HepG2 (cell line): ENCODE results near the gene HLA-DOA. TPM values are rescaled to one million over a fixed set of nuclear protein-coding genes. Genes with fewer than 3 reads are reported as not detected.
A peak's percentile ranks its signal among the peaks of the same experiment; 100 is the strongest.

Source experiments
- ASH2L ChIP-seq: fragments of 300-600, 200-600 bp; sonication (generic); IDR thresholded peaks from 2 replicates; pipeline ENCODE4 v1.7.0; 2017; ENCODE audit warnings: low read depth, mild to moderate bottlenecking, moderate library complexity, mixed read lengths, low read length; ENCODE audit not compliant: insufficient read length
- GABPB1 ChIP-seq: IDR thresholded peaks from 2 replicates; pipeline ENCODE4 v1.6.1; 2016; ENCODE audit warnings: mild to moderate bottlenecking, missing genetic modification reagents, moderate library complexity, missing compliant biosample characterization
- NR2C2 ChIP-seq: sonication (generic); formaldehyde crosslinking; IDR thresholded peaks from 2 replicates; pipeline ENCODE4 v1.4.0; 2020; ENCODE audit warnings: missing genetic modification reagents, mild to moderate bottlenecking, moderate library complexity, borderline replicate concordance
- POLR2AphosphoS5 ChIP-seq: IDR thresholded peaks from 2 replicates; pipeline ENCODE4 v1.6.1; 2012; ENCODE audit warnings: low read depth, low read length
- SIN3A ChIP-seq: IDR thresholded peaks from 2 replicates; pipeline ENCODE4 v1.6.1; 2011; ENCODE audit warnings: low read depth, mild to moderate bottlenecking, control low read depth, low read length, borderline replicate concordance
- polyA plus RNA-seq, 8 experiments: library from polyadenylated mRNA; depleted of rRNA in 3 of 8; stranded (reverse) in 7 of 8; unstranded in 1 of 8; fragments of >200 nt; fragmentation: Illumina TruSeq in 4 of 8; extraction: Trizol in 4 of 8; gene quantifications; 2 replicates each; pipeline versions ENCODE4 v1.2.1 to v1.2.3, GENCODE V29; 2011 to 2016; ENCODE audit warnings: low read depth in 4 of 8, missing spikeins in 1 of 8, mixed read lengths in 1 of 8; ENCODE audit not compliant: insufficient read depth in 1 of 8
- total RNA-seq, 5 experiments: library from RNA; depleted of rRNA; stranded (reverse); fragments of >200 nt; fragmentation: Illumina TruSeq; extraction: Trizol; gene quantifications; 2 replicates each; pipeline ENCODE4 v1.2.3, GENCODE V29; 2016; ENCODE audit warnings: low read depth in 1 of 5
- TF ChIP-seq, protein P1 (sequence below): sonication (generic); formaldehyde crosslinking; IDR thresholded peaks from 2 replicates; pipeline ENCODE4 v1.5.1; 2020; ENCODE audit warnings: mild to moderate bottlenecking, missing genetic modification reagents, borderline replicate concordance
- TF ChIP-seq, protein P2 (sequence below): IDR thresholded peaks from 2 replicates; pipeline ENCODE4 v1.6.1; 2016; ENCODE audit warnings: low read depth, borderline replicate concordance
- TF ChIP-seq, protein P3 (sequence below): sonication (generic); formaldehyde crosslinking; IDR thresholded peaks from 2 replicates; pipeline ENCODE4 v1.5.1; 2020; ENCODE audit warnings: mild to moderate bottlenecking, missing genetic modification reagents, borderline replicate concordance
- TF ChIP-seq, protein P4 (sequence below): sonication (generic); formaldehyde crosslinking; IDR thresholded peaks from 2 replicates; pipeline ENCODE4 v1.4.0; 2020; ENCODE audit warnings: mild to moderate bottlenecking, missing genetic modification reagents
- TF ChIP-seq, protein P5 (sequence below): sonication (generic); formaldehyde crosslinking; IDR thresholded peaks from 2 replicates; pipeline ENCODE4 v1.4.0; 2020; ENCODE audit warnings: missing genetic modification reagents

Gene HLA-DOA
- total and polyA plus RNA-seq, 2 of the 13 experiments (the other 11 are each of a cell fraction or from before 2014, with no cell fraction given), result 0.03 to 0.09 TPM

DNA sequence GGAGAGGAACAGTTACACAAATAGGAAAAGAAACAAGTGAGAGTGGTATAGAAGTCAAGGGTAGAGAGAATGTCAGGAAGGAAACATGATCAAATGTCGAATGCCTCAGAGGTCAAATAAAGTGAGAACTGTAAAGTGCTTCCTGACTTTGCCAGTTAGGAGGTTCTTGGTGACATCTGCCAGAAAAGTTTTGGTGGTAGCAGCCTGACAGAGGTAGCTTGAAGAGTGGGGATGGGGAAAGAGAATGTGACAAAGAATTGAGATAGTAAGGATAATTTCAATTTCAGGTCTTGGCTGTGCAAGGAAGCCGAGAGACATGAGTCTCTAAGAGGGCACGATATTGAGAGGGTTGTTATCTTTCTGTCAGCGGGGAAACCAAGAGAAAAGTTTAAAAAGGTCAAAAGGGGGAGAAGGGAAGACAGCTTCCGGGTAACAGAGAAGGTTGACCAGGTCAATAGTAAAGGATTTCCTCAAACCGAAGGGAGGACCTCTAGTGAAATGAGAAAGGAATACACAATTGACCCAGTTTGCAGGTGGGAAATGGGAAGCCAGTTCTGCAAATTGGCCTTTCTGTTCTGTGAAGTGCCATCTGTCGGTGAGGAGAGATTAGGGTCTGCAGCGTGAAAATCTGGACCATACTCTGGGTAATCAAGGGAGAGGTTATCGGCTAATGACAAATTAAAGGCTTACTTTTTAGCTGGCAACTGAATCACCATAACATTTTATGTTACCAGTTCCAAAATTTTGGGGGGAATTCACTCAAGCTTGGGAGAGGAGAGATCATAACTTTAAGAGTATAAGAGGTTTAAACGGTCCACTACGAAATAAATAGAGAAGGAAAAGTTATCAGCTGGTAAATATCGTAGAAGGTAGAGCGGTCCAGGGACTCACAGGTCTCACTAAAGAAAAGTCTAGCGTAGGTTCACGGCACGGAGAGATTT lies 42.0 kb downstream of the HLA-DOA start (continued):
- TF ChIP-seq, protein P1, sequence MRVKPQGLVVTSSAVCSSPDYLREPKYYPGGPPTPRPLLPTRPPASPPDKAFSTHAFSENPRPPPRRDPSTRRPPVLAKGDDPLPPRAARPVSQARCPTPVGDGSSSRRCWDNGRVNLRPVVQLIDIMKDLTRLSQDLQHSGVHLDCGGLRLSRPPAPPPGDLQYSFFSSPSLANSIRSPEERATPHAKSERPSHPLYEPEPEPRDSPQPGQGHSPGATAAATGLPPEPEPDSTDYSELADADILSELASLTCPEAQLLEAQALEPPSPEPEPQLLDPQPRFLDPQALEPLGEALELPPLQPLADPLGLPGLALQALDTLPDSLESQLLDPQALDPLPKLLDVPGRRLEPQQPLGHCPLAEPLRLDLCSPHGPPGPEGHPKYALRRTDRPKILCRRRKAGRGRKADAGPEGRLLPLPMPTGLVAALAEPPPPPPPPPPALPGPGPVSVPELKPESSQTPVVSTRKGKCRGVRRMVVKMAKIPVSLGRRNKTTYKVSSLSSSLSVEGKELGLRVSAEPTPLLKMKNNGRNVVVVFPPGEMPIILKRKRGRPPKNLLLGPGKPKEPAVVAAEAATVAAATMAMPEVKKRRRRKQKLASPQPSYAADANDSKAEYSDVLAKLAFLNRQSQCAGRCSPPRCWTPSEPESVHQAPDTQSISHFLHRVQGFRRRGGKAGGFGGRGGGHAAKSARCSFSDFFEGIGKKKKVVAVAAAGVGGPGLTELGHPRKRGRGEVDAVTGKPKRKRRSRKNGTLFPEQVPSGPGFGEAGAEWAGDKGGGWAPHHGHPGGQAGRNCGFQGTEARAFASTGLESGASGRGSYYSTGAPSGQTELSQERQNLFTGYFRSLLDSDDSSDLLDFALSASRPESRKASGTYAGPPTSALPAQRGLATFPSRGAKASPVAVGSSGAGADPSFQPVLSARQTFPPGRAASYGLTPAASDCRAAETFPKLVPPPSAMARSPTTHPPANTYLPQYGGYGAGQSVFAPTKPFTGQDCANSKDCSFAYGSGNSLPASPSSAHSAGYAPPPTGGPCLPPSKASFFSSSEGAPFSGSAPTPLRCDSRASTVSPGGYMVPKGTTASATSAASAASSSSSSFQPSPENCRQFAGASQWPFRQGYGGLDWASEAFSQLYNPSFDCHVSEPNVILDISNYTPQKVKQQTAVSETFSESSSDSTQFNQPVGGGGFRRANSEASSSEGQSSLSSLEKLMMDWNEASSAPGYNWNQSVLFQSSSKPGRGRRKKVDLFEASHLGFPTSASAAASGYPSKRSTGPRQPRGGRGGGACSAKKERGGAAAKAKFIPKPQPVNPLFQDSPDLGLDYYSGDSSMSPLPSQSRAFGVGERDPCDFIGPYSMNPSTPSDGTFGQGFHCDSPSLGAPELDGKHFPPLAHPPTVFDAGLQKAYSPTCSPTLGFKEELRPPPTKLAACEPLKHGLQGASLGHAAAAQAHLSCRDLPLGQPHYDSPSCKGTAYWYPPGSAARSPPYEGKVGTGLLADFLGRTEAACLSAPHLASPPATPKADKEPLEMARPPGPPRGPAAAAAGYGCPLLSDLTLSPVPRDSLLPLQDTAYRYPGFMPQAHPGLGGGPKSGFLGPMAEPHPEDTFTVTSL (CRISPR knock-in tag), result peak; percentile 56; the same call in 1 of the 2 replicates
- TF ChIP-seq, protein P2, sequence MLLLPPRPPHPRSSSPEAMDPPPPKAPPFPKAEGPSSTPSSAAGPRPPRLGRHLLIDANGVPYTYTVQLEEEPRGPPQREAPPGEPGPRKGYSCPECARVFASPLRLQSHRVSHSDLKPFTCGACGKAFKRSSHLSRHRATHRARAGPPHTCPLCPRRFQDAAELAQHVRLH (CRISPR knock-in tag), result 0 out of 2 replicates have a peak, but pooled peaks have one; percentile 15
- TF ChIP-seq ASH2L (no peak), POLR2AphosphoS5 (peak; percentile 38; the same call in 1 of the 2 replicates), SIN3A (peak; percentile 76; the same call in 1 of the 2 replicates), NR2C2 (CRISPR knock-in tag) (peak; percentile 93), GABPB1 (peak; percentile 69; the same call in 1 of the 2 replicates)
- TF ChIP-seq, protein P3, sequence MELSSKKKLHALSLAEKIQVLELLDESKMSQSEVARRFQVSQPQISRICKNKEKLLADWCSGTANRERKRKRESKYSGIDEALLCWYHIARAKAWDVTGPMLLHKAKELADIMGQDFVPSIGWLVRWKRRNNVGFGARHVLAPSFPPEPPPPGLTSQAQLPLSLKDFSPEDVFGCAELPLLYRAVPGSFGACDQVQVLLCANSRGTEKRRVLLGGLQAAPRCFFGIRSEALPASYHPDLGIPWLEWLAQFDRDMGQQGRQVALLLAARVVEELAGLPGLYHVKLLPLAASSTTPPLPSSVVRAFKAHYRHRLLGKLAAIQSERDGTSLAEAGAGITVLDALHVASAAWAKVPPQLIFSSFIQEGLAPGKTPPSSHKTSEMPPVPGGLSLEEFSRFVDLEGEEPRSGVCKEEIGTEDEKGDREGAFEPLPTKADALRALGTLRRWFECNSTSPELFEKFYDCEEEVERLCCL (CRISPR knock-in tag), result 0 out of 2 replicates have a peak, but pooled peaks have one; percentile 5
- TF ChIP-seq, protein P4, sequence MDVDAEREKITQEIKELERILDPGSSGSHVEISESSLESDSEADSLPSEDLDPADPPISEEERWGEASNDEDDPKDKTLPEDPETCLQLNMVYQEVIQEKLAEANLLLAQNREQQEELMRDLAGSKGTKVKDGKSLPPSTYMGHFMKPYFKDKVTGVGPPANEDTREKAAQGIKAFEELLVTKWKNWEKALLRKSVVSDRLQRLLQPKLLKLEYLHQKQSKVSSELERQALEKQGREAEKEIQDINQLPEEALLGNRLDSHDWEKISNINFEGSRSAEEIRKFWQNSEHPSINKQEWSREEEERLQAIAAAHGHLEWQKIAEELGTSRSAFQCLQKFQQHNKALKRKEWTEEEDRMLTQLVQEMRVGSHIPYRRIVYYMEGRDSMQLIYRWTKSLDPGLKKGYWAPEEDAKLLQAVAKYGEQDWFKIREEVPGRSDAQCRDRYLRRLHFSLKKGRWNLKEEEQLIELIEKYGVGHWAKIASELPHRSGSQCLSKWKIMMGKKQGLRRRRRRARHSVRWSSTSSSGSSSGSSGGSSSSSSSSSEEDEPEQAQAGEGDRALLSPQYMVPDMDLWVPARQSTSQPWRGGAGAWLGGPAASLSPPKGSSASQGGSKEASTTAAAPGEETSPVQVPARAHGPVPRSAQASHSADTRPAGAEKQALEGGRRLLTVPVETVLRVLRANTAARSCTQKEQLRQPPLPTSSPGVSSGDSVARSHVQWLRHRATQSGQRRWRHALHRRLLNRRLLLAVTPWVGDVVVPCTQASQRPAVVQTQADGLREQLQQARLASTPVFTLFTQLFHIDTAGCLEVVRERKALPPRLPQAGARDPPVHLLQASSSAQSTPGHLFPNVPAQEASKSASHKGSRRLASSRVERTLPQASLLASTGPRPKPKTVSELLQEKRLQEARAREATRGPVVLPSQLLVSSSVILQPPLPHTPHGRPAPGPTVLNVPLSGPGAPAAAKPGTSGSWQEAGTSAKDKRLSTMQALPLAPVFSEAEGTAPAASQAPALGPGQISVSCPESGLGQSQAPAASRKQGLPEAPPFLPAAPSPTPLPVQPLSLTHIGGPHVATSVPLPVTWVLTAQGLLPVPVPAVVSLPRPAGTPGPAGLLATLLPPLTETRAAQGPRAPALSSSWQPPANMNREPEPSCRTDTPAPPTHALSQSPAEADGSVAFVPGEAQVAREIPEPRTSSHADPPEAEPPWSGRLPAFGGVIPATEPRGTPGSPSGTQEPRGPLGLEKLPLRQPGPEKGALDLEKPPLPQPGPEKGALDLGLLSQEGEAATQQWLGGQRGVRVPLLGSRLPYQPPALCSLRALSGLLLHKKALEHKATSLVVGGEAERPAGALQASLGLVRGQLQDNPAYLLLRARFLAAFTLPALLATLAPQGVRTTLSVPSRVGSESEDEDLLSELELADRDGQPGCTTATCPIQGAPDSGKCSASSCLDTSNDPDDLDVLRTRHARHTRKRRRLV (CRISPR knock-in tag), result no peak
- TF ChIP-seq, protein P5, sequence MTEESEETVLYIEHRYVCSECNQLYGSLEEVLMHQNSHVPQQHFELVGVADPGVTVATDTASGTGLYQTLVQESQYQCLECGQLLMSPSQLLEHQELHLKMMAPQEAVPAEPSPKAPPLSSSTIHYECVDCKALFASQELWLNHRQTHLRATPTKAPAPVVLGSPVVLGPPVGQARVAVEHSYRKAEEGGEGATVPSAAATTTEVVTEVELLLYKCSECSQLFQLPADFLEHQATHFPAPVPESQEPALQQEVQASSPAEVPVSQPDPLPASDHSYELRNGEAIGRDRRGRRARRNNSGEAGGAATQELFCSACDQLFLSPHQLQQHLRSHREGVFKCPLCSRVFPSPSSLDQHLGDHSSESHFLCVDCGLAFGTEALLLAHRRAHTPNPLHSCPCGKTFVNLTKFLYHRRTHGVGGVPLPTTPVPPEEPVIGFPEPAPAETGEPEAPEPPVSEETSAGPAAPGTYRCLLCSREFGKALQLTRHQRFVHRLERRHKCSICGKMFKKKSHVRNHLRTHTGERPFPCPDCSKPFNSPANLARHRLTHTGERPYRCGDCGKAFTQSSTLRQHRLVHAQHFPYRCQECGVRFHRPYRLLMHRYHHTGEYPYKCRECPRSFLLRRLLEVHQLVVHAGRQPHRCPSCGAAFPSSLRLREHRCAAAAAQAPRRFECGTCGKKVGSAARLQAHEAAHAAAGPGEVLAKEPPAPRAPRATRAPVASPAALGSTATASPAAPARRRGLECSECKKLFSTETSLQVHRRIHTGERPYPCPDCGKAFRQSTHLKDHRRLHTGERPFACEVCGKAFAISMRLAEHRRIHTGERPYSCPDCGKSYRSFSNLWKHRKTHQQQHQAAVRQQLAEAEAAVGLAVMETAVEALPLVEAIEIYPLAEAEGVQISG (CRISPR knock-in tag), result peak; percentile 60
